GM12875 (cell line): ENCODE measurements around the gene MCEE.
A peak's percentile ranks its signal among the peaks of the same experiment; 100 is the strongest.

Experiments
- H3K4me3 ChIP-seq: one replicate; pipeline ENCODE4 v1.5.1; 2011; ENCODE audit warnings: low read depth, low read length, control low read depth
- TF ChIP-seq, protein P1 (sequence below): IDR thresholded peaks from 2 replicates; pipeline ENCODE4 v1.5.1; 2011; ENCODE audit warnings: low read depth, mild to moderate bottlenecking, control low read depth, inconsistent platforms, low read length, moderate library complexity, borderline replicate concordance; ENCODE audit not compliant: insufficient read depth

The MCEE gene

DNA sequence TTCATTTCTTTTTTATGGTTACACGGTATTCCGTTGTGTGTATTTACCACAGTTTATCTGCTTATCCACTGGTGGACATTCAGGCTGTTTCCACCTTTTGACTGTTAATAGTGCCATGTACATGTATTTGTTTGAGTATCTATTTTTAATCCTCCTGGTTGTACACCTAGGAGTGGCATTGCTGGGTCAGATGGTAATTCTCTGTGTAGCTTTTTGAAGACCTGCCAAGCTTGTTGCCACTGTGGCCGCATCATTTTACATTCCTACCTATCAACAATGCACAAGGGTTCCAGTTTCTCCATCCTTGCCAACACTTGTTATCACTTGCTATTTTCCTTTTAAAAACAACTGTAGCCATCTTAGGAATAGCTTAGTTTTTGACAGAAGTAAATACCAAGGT is 13.8 kb upstream of the MCEE start:
- H3K4me3 ChIP-seq: no peak overlapping the region
- TF ChIP-seq, protein P1, sequence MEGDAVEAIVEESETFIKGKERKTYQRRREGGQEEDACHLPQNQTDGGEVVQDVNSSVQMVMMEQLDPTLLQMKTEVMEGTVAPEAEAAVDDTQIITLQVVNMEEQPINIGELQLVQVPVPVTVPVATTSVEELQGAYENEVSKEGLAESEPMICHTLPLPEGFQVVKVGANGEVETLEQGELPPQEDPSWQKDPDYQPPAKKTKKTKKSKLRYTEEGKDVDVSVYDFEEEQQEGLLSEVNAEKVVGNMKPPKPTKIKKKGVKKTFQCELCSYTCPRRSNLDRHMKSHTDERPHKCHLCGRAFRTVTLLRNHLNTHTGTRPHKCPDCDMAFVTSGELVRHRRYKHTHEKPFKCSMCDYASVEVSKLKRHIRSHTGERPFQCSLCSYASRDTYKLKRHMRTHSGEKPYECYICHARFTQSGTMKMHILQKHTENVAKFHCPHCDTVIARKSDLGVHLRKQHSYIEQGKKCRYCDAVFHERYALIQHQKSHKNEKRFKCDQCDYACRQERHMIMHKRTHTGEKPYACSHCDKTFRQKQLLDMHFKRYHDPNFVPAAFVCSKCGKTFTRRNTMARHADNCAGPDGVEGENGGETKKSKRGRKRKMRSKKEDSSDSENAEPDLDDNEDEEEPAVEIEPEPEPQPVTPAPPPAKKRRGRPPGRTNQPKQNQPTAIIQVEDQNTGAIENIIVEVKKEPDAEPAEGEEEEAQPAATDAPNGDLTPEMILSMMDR: no peak

DNA sequence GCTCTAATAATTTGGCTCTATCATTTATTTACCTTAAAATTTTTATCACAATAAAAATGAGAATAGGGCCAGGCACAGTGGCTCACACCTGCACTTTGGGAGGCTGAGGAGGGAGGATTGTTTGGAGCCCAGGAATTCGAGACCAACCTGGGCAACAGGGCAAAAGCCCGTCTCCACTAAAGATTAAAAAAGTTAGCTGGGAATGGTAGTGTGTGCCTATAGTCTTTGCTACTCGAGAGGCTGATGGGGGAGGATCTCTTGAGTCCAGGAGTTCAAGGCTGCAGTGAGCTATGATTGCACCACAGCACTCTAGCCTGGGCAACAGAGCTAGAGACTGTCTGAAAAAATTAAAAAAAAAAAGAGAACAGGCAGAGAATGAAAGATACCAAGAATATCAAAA is 6.1 kb upstream of the MCEE start:
- TF ChIP-seq, protein P1: no peak
- no peak overlapping the region for H3K4me3 ChIP-seq

DNA sequence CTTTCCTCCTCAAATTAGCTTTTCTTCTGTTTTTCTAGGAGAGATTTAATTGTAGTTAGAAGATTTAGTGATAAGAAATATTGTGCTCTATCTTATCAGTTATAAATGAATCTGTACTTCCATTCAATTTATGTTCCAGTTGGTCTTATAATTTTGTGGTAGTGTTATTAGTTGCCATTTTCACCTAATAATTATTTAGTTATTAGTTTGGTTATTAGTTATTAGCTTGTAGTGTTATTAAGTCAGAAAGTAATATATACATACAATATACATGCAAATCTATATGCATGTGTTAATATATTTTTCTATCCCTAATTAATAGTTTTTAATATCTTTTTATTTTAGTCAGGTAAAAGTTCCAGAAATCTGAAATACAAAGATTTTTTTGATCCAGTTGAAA is 3.6 kb upstream of the MCEE start:
- TF ChIP-seq, protein P1: no peak
- no peak overlapping the region for H3K4me3 ChIP-seq

DNA sequence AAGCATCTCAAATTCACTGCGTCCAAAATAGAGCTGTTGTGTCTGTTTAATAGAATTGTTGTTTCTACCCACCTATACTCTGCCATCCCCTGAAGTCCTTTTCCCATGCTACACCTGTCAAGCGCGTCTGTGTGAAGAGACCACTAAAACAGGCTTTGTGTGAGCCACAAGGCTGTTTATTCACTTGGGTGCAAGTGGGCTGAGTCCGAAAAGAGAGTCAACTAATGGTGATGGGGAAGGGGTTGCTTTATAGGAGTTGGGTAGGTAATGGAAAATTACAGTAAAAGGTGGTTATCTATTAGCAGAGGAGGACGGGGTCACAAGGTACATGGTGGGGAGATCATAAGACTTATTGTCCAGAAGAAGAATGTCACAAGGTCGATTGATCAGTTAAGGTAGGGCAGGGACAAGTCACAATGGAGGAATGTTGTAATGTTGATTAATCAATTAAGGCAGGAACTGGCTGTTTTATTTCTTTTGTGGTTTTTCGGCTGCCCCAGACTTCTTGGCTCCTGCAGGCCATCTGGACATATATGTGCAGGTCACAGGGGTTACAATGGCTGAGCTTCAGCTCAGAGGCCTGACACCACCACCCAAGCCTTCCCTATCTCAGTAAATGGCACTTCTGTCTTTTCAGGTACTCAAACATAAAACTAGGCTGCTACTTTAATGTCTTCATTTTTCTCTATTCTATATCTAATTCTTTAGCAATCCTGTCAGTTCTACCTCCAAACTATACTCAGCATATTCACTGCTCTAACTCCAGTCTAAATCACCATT is 1.5 kb upstream of the MCEE start:
- peak overlapping the region; percentile 77 for H3K4me3 ChIP-seq

DNA sequence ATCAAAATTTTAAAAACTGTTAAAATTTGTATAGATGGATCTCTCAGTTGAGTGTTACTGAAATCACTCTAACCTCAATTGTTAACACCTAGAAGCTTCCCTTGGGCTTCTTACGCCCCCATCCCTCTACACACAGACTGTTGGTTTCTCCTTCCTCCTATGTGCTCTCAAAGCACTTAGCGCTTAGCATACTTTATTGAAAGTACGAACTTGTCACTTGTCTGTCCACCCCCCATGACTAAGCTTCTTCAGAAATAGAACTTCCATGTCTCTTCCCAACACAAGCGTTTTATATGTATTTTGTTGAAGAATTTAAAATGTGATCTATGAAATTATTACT is 846 bp upstream of the MCEE start:
- TF ChIP-seq, protein P1: no peak
- peak overlapping the region; percentile 77 for H3K4me3 ChIP-seq

DNA sequence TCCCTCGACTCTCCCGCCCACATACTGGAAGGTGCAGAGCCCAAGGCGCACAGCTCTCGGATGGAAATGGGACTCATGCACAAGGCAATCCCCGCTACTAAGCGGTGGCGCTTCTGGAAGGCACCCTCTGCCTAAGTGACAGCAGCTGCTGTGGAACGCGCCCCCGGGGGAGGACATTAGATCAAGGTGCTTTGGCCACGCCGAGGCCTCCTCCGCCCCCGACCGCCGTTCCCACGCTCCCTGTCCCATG is 202 bp downstream of the MCEE start:
- peak overlapping the region; percentile 77 for H3K4me3 ChIP-seq
- TF ChIP-seq, protein P1: no peak

DNA sequence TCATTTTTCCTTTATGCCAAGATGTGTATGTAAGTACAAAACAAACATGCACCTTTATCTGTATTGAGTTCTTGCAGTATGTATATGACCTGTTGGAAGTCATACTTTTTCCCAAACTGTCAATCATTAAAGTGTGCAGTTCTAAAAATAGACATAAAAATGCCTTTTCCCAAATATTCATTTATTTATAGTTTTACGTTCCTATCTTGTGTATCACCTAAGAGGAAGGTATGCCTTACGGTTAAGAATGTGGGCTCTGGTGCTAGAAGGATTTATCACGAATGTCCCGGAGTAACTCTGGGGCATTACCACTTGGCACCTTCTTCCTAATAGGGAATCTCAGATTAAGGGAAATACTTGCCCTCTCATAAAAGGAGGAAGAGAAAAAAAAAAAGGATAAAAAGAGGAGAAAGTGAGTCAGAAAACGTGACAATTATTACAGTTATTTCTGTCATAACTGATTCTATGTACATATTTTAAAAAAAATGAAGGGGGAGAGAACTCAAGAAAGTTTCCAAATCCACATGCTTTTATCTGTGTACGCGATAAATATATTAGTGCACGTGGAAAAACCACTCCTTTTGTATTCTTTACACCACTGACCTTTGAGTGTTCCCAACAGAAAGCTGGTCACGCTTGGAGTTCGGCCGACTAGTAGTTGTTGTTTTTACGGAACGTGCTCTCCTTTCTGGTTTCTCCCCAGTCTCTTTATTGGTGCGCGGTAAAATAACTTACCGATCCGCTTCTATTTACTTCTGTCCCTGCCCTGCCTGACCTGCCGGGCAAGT is 721 bp downstream of the MCEE start:
- TF ChIP-seq, protein P1: no peak
- peak overlapping the region; percentile 77 for H3K4me3 ChIP-seq
